Measurements from ENCODE around the gene LTA.

DNA sequence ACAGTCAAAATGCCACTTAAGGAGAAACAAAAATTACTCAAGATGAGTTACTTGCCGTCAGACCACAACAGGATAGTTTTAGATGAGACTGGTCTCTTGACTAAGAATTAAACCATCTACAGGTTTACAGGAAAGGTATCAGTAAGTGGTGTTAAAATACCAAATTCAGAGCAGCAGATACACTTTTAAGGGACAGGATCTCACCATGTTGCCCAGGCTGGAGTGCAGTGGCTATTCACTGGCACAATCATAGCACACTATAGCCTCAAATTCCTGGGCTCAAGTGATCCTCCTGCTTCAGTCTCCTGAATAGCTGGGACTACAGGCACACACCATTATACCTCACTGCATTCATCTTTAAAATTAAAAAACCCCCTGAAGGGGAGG is 38.6 kb upstream of the LTA start:
- TF ChIP-seq CTCF (conservative IDR thresholded peaks at IDR 0.05) (no peak), ZFX (IDR thresholded peaks at IDR 0.05) (no peak)
